GM23248 (cell line): Measurements from ENCODE around the gene SOAT1. TPM values are rescaled to one million over a fixed set of nuclear protein-coding genes. Genes with fewer than 3 reads are reported as not detected.
A peak's percentile ranks its signal among the peaks of the same experiment; 100 is the strongest.
"Not testable (repeated sequence)": the region's sequence is repeated elsewhere in the genome, so short reads cannot be mapped to it uniquely, and the experiment has no call there.

ENCODE experiments used
- DNase-seq: peaks from one replicate; pipeline ENCODE4 v3.0.0-alpha.2; 2015
- H2AFZ ChIP-seq: fragments of 200-600 bp; sonication (generic); 2 replicates; pipeline ENCODE4 v1.6.1; 2016; ENCODE audit warnings: antibody characterized with exemption
- H3F3A ChIP-seq: fragments of 200-600 bp; sonication (generic); 2 replicates; pipeline ENCODE4 v1.6.1; 2016; ENCODE audit warnings: mild to moderate bottlenecking, antibody characterized with exemption, mixed run types; ENCODE audit not compliant: insufficient read depth
- H3K27ac ChIP-seq: fragments of 200-600 bp; sonication (generic); 2 replicates; pipeline ENCODE4 v1.5.1; 2016; ENCODE audit warnings: mild to moderate bottlenecking
- H3K27me3 ChIP-seq: fragments of 200-600 bp; sonication (generic); replicated peaks from 2 replicates; pipeline ENCODE4 v1.6.1; 2016; ENCODE audit warnings: mild to moderate bottlenecking; ENCODE audit not compliant: insufficient read depth
- H3K36me3 ChIP-seq: fragments of 200-600 bp; sonication (generic); 2 replicates; pipeline ENCODE4 v1.6.1; 2016; ENCODE audit warnings: low read depth, mild to moderate bottlenecking
- H3K4me1 ChIP-seq: fragments of 200-600 bp; sonication (generic); 2 replicates; pipeline ENCODE4 v1.6.1; 2016; ENCODE audit warnings: mild to moderate bottlenecking; ENCODE audit not compliant: insufficient read depth
- H3K4me2 ChIP-seq: fragments of 200-600 bp; sonication (generic); one replicate; pipeline ENCODE4 v1.6.1; 2016; ENCODE audit warnings: mild to moderate bottlenecking; ENCODE audit not compliant: unreplicated experiment
- H3K4me3 ChIP-seq: fragments of 200-600 bp; sonication (generic); 2 replicates; pipeline ENCODE4 v1.5.1; 2016; ENCODE audit warnings: mild to moderate bottlenecking
- H3K79me2 ChIP-seq: fragments of 200-600 bp; sonication (generic); 2 replicates; pipeline ENCODE4 v1.6.1; 2016; ENCODE audit warnings: mild to moderate bottlenecking; ENCODE audit not compliant: insufficient read depth
- H3K9ac ChIP-seq: fragments of 200-600 bp; sonication (generic); 2 replicates; pipeline ENCODE4 v1.6.1; 2016; ENCODE audit warnings: mild to moderate bottlenecking
- H3K9me2 ChIP-seq: fragments of 200-600 bp; sonication (generic); 2 replicates; pipeline ENCODE4 v1.6.1; 2016; ENCODE audit warnings: mixed run types, mild to moderate bottlenecking, moderate library complexity; ENCODE audit not compliant: insufficient read depth
- H3K9me3 ChIP-seq: fragments of 200-600 bp; sonication (generic); one replicate; pipeline ENCODE4 v1.6.1; 2017; ENCODE audit warnings: low read depth
- H4K20me1 ChIP-seq: fragments of 200-600 bp; sonication (generic); 2 replicates; pipeline ENCODE4 v1.6.0; 2016; ENCODE audit not compliant: insufficient read depth
- EZH2 ChIP-seq: fragments of 200-600 bp; sonication (generic); IDR thresholded peaks from 2 replicates; pipeline ENCODE4 v1.6.1; 2018; ENCODE audit warnings: antibody characterized with exemption, mild to moderate bottlenecking; ENCODE audit not compliant: insufficient read depth, poor library complexity, severe bottlenecking
- EZH2phosphoT487 ChIP-seq: fragments of 200-600 bp; sonication (generic); IDR thresholded peaks from 2 replicates; pipeline ENCODE4 v1.6.1; 2018; ENCODE audit warnings: antibody characterized with exemption, moderate library complexity, mild to moderate bottlenecking, low read depth; ENCODE audit not compliant: insufficient read depth
- WGBS, 2 experiments: methylation state at CpG; one replicate each; pipeline ENCODE4 v1.1.6; 2015 to 2017; ENCODE audit warnings: low lambda C conversion rate in 2 of 2, low coverage in 1 of 2; ENCODE audit errors: missing lambda C conversion rate in 2 of 2; 5-methylcytosine and 5-hydroxymethylcytosine counted together
- in situ Hi-C: fragments of 300-500 bp; cut with MboI; formaldehyde crosslinking; loops from 2 replicates; pipeline ENCODE4 v1.15.0; 2020
- polyA plus RNA-seq: library from polyadenylated mRNA; unstranded; fragments of >200 nt; fragmentation: Nextera tagmentation; extraction: Ambion mirVana; gene quantifications from 2 replicates; pipeline ENCODE4 v1.2.1, GENCODE V29; 2016
- total RNA-seq: library from RNA; depleted of rRNA; stranded (reverse); fragments of >200 nt; shearing (Covaris generic); gene quantifications from 2 replicates; pipeline ENCODE4 v1.2.3, GENCODE V29; 2014

SOAT1 gene
- total and polyA plus RNA-seq, 2 experiments from 2014 or later = 22.4 to 70.2 TPM

DNA sequence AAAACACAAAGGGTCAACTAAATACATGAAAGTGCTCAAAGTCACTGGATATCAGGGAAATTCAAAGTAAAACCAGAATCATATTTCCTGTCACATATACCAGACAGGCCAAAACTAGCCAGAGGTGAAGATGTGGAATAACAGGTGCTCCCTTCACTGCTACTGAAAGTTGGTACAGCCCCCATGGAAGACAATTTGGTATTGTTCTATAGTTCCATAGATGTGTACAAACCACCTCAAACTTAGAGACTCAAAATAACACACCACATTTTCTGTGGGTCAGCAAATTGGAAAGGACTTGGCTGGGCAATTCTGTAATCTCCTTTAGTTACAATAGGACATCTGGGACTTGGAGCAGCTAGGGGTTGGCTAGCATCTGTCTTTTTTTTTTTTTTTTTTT is 24.5 kb upstream of the SOAT1 start:
- Histone ChIP-seq H3K4me2 (no peak overlapping the region), H2AFZ (no peak overlapping the region), H3K9me2 (no peaks in the 10 kb centered on the region), H4K20me1 (no peaks in the 10 kb centered on the region), H3K36me3 (no peaks in the 10 kb centered on the region), H3K79me2 (no peaks in the 10 kb centered on the region), H3K9me3 (no peaks in the 10 kb centered on the region), H3K4me1 (no peaks in the 10 kb centered on the region), H3K4me3 (no peak overlapping the region), H3K27ac (no peak overlapping the region), H3F3A (no peaks in the 10 kb centered on the region), H3K27me3 (no peaks in the 10 kb centered on the region), H3K9ac (no peak overlapping the region)
- in situ Hi-C loops = no loop called here
- TF ChIP-seq EZH2phosphoT487 (no peak), EZH2 (no peak)
- no peak for DNase-seq

GRCh38 chr1:179274424-179274823 is 19.2 kb upstream of the SOAT1 start:
- in situ Hi-C loops, H3K79me2 ChIP-seq, H4K20me1 ChIP-seq, H3K4me3 ChIP-seq, H3K4me2 ChIP-seq, H3K9ac ChIP-seq, H2AFZ ChIP-seq, H3K9me3 ChIP-seq, DNase-seq, H3K27me3 ChIP-seq, H3K4me1 ChIP-seq, H3K36me3 ChIP-seq, H3F3A ChIP-seq, H3K27ac ChIP-seq, H3K9me2 ChIP-seq: not testable (repeated sequence)
- WGBS, 2 experiments = 92 to 93% methylated on average over 5 of the region's 5 CpGs

DNA sequence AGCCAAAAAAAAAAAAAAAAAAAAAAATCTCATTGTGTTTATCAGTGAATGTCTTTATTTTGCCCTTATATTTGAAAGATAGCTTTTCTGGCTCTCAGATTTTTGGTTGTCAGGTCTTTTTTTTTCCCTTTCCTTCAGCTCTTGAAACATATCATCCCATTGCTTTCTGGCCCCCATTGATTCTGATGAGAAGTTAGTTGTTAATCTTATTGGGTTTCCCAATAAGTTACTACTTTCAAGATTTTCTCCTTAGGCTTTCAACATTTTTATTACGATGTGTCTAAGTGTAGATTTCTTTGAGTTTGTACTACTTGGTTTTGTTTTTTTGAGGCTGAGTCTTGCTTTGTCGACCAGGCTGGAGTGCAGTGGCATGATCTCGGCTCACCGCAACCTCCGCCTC is 14.7 kb upstream of the SOAT1 start:
- Histone ChIP-seq H3K36me3 (no peaks in the 10 kb centered on the region), H2AFZ (no peak overlapping the region), H3K27ac (no peak overlapping the region), H3K4me2 (no peak overlapping the region), H3K79me2 (no peaks in the 10 kb centered on the region), H3K9me2 (no peaks in the 10 kb centered on the region), H3K4me1 (no peaks in the 10 kb centered on the region), H3K9me3 (no peaks in the 10 kb centered on the region), H4K20me1 (no peaks in the 10 kb centered on the region), H3K9ac (no peak overlapping the region), H3K4me3 (no peak overlapping the region), H3K27me3 (no peaks in the 10 kb centered on the region), H3F3A (no peaks in the 10 kb centered on the region)
- WGBS, 2 experiments = 86 to 91% methylated on average over 5 of the region's 5 CpGs
- in situ Hi-C loops = no loop called here
- no peak for TF ChIP-seq EZH2
- no peak for DNase-seq

- Histone ChIP-seq H3K9ac (no peak overlapping the region), H3F3A (no peaks in the 10 kb centered on the region), H3K9me2 (no peaks in the 10 kb centered on the region), H3K27me3 (no peaks in the 10 kb centered on the region), H3K4me2 (no peak overlapping the region), H3K9me3 (no peaks in the 10 kb centered on the region), H3K4me3 (no peak overlapping the region), H4K20me1 (no peaks in the 10 kb centered on the region), H3K27ac (no peak overlapping the region), H3K36me3 (no peaks in the 10 kb centered on the region), H3K4me1 (no peaks in the 10 kb centered on the region), H2AFZ (no peak overlapping the region), H3K79me2 (no peaks in the 10 kb centered on the region)
- no peak for TF ChIP-seq EZH2
- TF ChIP-seq EZH2phosphoT487 = no peak
- 54% methylated on average over 2 of the region's 2 CpGs for WGBS, 2 experiments
- peak; percentile 5 for DNase-seq
- in situ Hi-C loops = no loop called here
These were observed 9.6 kb upstream of the SOAT1 start for GRCh38 chr1:179283992-179284391.

- Histone ChIP-seq H3K4me3 (no peak overlapping the region), H3K9me2 (no peaks in the 10 kb centered on the region), H3K4me1 (no peaks in the 10 kb centered on the region), H3K4me2 (no peak overlapping the region), H2AFZ (no peak overlapping the region), H3K27me3 (no peaks in the 10 kb centered on the region), H3K9me3 (no peaks in the 10 kb centered on the region), H3K36me3 (no peaks in the 10 kb centered on the region), H4K20me1 (no peaks in the 10 kb centered on the region), H3F3A (peaks cover 10% of the 10 kb centered on the region), H3K27ac (no peak overlapping the region), H3K9ac (no peak overlapping the region), H3K79me2 (no peaks in the 10 kb centered on the region)
- 66 to 72% methylated on average over 6 of the region's 6 CpGs for WGBS, 2 experiments
- no peak for DNase-seq
- TF ChIP-seq EZH2phosphoT487 (no peak), EZH2 (no peak)
- in situ Hi-C loops = no loop called here
These were observed 5.7 kb upstream of the SOAT1 start for GRCh38 chr1:179287946-179288345.
